Activated naive CD8-positive, alpha-beta T cell treated with anti-CD3 and anti-CD28 coated beads, Interleukin-2, amount 10 ng/mL, durations not matched to agents 7 days and 5 days (primary cell): ENCODE data around the gene TGFBRAP1. TPM values are rescaled to one million over a fixed set of nuclear protein-coding genes. Genes with fewer than 3 reads are reported as not detected.

Experiments
- ATAC-seq: fragments of 150-1000 bp; cut with Tn5 transposase; one replicate; pipeline ENCODE4 v1.10.0; 2021; ENCODE audit warnings: low read depth, moderate library complexity
- POLR2A ChIA-PET: fragments of 350-600 bp; sonication (Branson Sonifier 250); formaldehyde crosslinking; loops from one replicate; lab custom pipeline; 2021; ENCODE audit warnings: antibody characterized with exemption; lab: Charles Lee
- DNase-seq: peaks from one replicate; pipeline ENCODE4 v3.0.0; 2021
- H3K27ac Mint-ChIP-seq: one replicate; pipeline ENCODE4 v1.8.0; 2022; ENCODE audit warnings: mild to moderate bottlenecking, mixed read lengths
- H3K27me3 Mint-ChIP-seq: one replicate; pipeline ENCODE4 v1.8.0; 2022; ENCODE audit warnings: mild to moderate bottlenecking, moderate library complexity, mixed read lengths
- H3K36me3 Mint-ChIP-seq: one replicate; pipeline ENCODE4 v1.8.0; 2021; ENCODE audit warnings: mild to moderate bottlenecking, mixed read lengths
- H3K4me1 Mint-ChIP-seq: one replicate; pipeline ENCODE4 v1.8.0; 2021; ENCODE audit warnings: mixed read lengths
- H3K4me3 Mint-ChIP-seq: one replicate; pipeline ENCODE4 v1.8.0; 2022; ENCODE audit warnings: mild to moderate bottlenecking, moderate library complexity, mixed read lengths
- H3K9me3 Mint-ChIP-seq: one replicate; pipeline ENCODE4 v1.8.0; 2021; ENCODE audit warnings: mixed read lengths
- total RNA-seq, 2 experiments: library from RNA; stranded (reverse); gene quantifications; one replicate each; pipeline ENCODE4 v1.2.3, GENCODE V29; 2021

TGFBRAP1 gene
- total RNA-seq, 2 experiments from 2014 or later = 17.8 to 19.3 TPM

- no peak overlapping the region for H3K4me3 Mint-ChIP-seq
- POLR2A ChIA-PET = no interaction called here
- H3K36me3 Mint-ChIP-seq = peaks cover 17% of the 10 kb centered on the region
- ATAC-seq (no peak), DNase-seq (no peak)
- no peaks in the 10 kb centered on the region for H3K9me3 Mint-ChIP-seq
- H3K27ac Mint-ChIP-seq = no peak overlapping the region
- no peaks in the 10 kb centered on the region for H3K27me3 Mint-ChIP-seq
- H3K4me1 Mint-ChIP-seq = peaks cover 16% of the 10 kb centered on the region
Measured at GRCh38 chr2:105298017-105298416, 31.5 kb downstream of the TGFBRAP1 start.

- POLR2A ChIA-PET = no interaction called here
- Mint-ChIP-seq H3K27me3 (no peaks in the 10 kb centered on the region), H3K4me1 (peaks cover 11% of the 10 kb centered on the region), H3K36me3 (peaks cover 17% of the 10 kb centered on the region), H3K9me3 (no peaks in the 10 kb centered on the region), H3K27ac (no peak overlapping the region), H3K4me3 (no peak overlapping the region)
- no peak for DNase-seq
- no peak for ATAC-seq
Measured at GRCh38 chr2:105297216-105297615, 32.3 kb downstream of the TGFBRAP1 start.

- ATAC-seq (no peak), DNase-seq (no peak)
- POLR2A ChIA-PET = no interaction called here
- Mint-ChIP-seq H3K36me3 (peaks cover 19% of the 10 kb centered on the region), H3K27me3 (no peaks in the 10 kb centered on the region), H3K27ac (no peak overlapping the region), H3K9me3 (no peaks in the 10 kb centered on the region), H3K4me1 (peaks cover 2% of the 10 kb centered on the region), H3K4me3 (no peak overlapping the region)
Measured at GRCh38 chr2:105296017-105296611, 33.4 kb downstream of the TGFBRAP1 start.

GRCh38 chr2:105294844-105295481 lies 34.6 kb downstream of the TGFBRAP1 start:
- H3K4me3 Mint-ChIP-seq = no peak overlapping the region
- peaks cover 21% of the 10 kb centered on the region for H3K36me3 Mint-ChIP-seq
- H3K4me1 Mint-ChIP-seq = peaks cover 2% of the 10 kb centered on the region
- H3K9me3 Mint-ChIP-seq = no peaks in the 10 kb centered on the region
- no peaks in the 10 kb centered on the region for H3K27me3 Mint-ChIP-seq
- POLR2A ChIA-PET = no interaction called here
- DNase-seq (peak; percentile 36), ATAC-seq (peak; percentile 73)
- H3K27ac Mint-ChIP-seq = no peak overlapping the region

GRCh38 chr2:105294046-105294445 lies 35.5 kb downstream of the TGFBRAP1 start:
- no peak overlapping the region for H3K4me3 Mint-ChIP-seq
- H3K36me3 Mint-ChIP-seq = peaks cover 21% of the 10 kb centered on the region
- ATAC-seq (no peak), DNase-seq (no peak)
- no peaks in the 10 kb centered on the region for H3K27me3 Mint-ChIP-seq
- POLR2A ChIA-PET = no interaction called here
- no peak overlapping the region for H3K27ac Mint-ChIP-seq
- H3K9me3 Mint-ChIP-seq = no peaks in the 10 kb centered on the region
- H3K4me1 Mint-ChIP-seq = peaks cover 2% of the 10 kb centered on the region

GRCh38 chr2:105291981-105292380 lies 37.6 kb downstream of the TGFBRAP1 start:
- Mint-ChIP-seq H3K27me3 (no peaks in the 10 kb centered on the region), H3K9me3 (no peaks in the 10 kb centered on the region), H3K4me1 (peaks cover 5% of the 10 kb centered on the region), H3K36me3 (peaks cover 17% of the 10 kb centered on the region), H3K4me3 (no peak overlapping the region), H3K27ac (no peak overlapping the region)
- no peak for ATAC-seq
- DNase-seq = no peak
- POLR2A ChIA-PET = no interaction called here

- peaks cover 5% of the 10 kb centered on the region for H3K4me1 Mint-ChIP-seq
- no peak overlapping the region for H3K4me3 Mint-ChIP-seq
- ATAC-seq (no peak), DNase-seq (no peak)
- H3K27ac Mint-ChIP-seq = no peak overlapping the region
- peaks cover 17% of the 10 kb centered on the region for H3K36me3 Mint-ChIP-seq
- POLR2A ChIA-PET = interaction anchor here (0.7 kb wide), 1 partner anchor 8 kb away, joined by 3 read pairs; no protein-coding TSS in a partner anchor
- no peaks in the 10 kb centered on the region for H3K27me3 Mint-ChIP-seq
- no peaks in the 10 kb centered on the region for H3K9me3 Mint-ChIP-seq
Measured at GRCh38 chr2:105290981-105291660, 38.4 kb downstream of the TGFBRAP1 start.

GRCh38 chr2:105288133-105288532 lies 41.4 kb downstream of the TGFBRAP1 start:
- H3K27me3 Mint-ChIP-seq = no peaks in the 10 kb centered on the region
- no peak overlapping the region for H3K4me3 Mint-ChIP-seq
- peaks cover 3% of the 10 kb centered on the region for H3K4me1 Mint-ChIP-seq
- DNase-seq (no peak), ATAC-seq (no peak)
- POLR2A ChIA-PET = no interaction called here
- H3K36me3 Mint-ChIP-seq = peaks cover 8% of the 10 kb centered on the region
- no peak overlapping the region for H3K27ac Mint-ChIP-seq
- H3K9me3 Mint-ChIP-seq = no peaks in the 10 kb centered on the region

GRCh38 chr2:105287692-105288091 lies 41.8 kb downstream of the TGFBRAP1 start:
- Mint-ChIP-seq H3K27me3 (no peaks in the 10 kb centered on the region), H3K36me3 (peaks cover 8% of the 10 kb centered on the region), H3K9me3 (no peaks in the 10 kb centered on the region), H3K27ac (no peak overlapping the region), H3K4me3 (no peak overlapping the region), H3K4me1 (peaks cover 3% of the 10 kb centered on the region)
- DNase-seq = no peak
- POLR2A ChIA-PET = no interaction called here
- ATAC-seq = no peak

- H3K36me3 Mint-ChIP-seq = peaks cover 11% of the 10 kb centered on the region
Measured at GRCh38 chr2:105283532-105283931, 46.0 kb downstream of the TGFBRAP1 start.

GRCh38 chr2:105280281-105280680 lies 49.3 kb downstream of the TGFBRAP1 start:
- Mint-ChIP-seq H3K27ac (no peak overlapping the region), H3K9me3 (no peaks in the 10 kb centered on the region), H3K4me3 (no peak overlapping the region), H3K4me1 (peaks cover 2% of the 10 kb centered on the region), H3K27me3 (no peaks in the 10 kb centered on the region), H3K36me3 (peaks cover 8% of the 10 kb centered on the region)
- POLR2A ChIA-PET = no interaction called here
- DNase-seq (no peak), ATAC-seq (no peak)

More at GRCh38 chr2:105283532-105283931, 46.0 kb downstream of the TGFBRAP1 start:
- Mint-ChIP-seq H3K27me3 (no peaks in the 10 kb centered on the region), H3K27ac (no peak overlapping the region), H3K4me1 (peaks cover 5% of the 10 kb centered on the region), H3K9me3 (no peaks in the 10 kb centered on the region), H3K4me3 (no peak overlapping the region)
- POLR2A ChIA-PET = no interaction called here
- DNase-seq (no peak), ATAC-seq (no peak)

- peaks cover 8% of the 10 kb centered on the region for H3K36me3 Mint-ChIP-seq
- no peak overlapping the region for H3K4me3 Mint-ChIP-seq
Measured at GRCh38 chr2:105279126-105279525, 50.4 kb downstream of the TGFBRAP1 start.

GRCh38 chr2:105278654-105279053 lies 50.9 kb downstream of the TGFBRAP1 start:
- H3K27me3 Mint-ChIP-seq = no peaks in the 10 kb centered on the region
- no peaks in the 10 kb centered on the region for H3K9me3 Mint-ChIP-seq
- POLR2A ChIA-PET = interaction anchor here (0.7 kb wide), 1 partner anchor 20 kb away, joined by 4 read pairs; no protein-coding TSS in a partner anchor
- H3K4me1 Mint-ChIP-seq = peaks cover 2% of the 10 kb centered on the region
- H3K36me3 Mint-ChIP-seq = peaks cover 8% of the 10 kb centered on the region
- ATAC-seq (no peak), DNase-seq (no peak)
- H3K4me3 Mint-ChIP-seq = no peak overlapping the region
- H3K27ac Mint-ChIP-seq = no peak overlapping the region

More at GRCh38 chr2:105279126-105279525, 50.4 kb downstream of the TGFBRAP1 start:
- POLR2A ChIA-PET = no interaction called here
- Mint-ChIP-seq H3K9me3 (no peaks in the 10 kb centered on the region), H3K4me1 (peaks cover 2% of the 10 kb centered on the region), H3K27me3 (no peaks in the 10 kb centered on the region), H3K27ac (no peak overlapping the region)
- DNase-seq (no peak), ATAC-seq (no peak)

GRCh38 chr2:105274046-105274445 lies 55.5 kb downstream of the TGFBRAP1 start:
- no peak overlapping the region for H3K27ac Mint-ChIP-seq
- POLR2A ChIA-PET = no interaction called here
- no peaks in the 10 kb centered on the region for H3K27me3 Mint-ChIP-seq
- H3K4me3 Mint-ChIP-seq = no peak overlapping the region
- ATAC-seq (no peak), DNase-seq (no peak)
- no peaks in the 10 kb centered on the region for H3K9me3 Mint-ChIP-seq
- H3K36me3 Mint-ChIP-seq = peaks cover 4% of the 10 kb centered on the region
- H3K4me1 Mint-ChIP-seq = no peaks in the 10 kb centered on the region
